Measurements from ENCODE around the gene CEP72. TPM values are rescaled to one million over a fixed set of nuclear protein-coding genes. Genes with fewer than 3 reads are reported as not detected.
A peak's percentile ranks its signal among the peaks of the same experiment; 100 is the strongest.

Gene CEP72, protein sequence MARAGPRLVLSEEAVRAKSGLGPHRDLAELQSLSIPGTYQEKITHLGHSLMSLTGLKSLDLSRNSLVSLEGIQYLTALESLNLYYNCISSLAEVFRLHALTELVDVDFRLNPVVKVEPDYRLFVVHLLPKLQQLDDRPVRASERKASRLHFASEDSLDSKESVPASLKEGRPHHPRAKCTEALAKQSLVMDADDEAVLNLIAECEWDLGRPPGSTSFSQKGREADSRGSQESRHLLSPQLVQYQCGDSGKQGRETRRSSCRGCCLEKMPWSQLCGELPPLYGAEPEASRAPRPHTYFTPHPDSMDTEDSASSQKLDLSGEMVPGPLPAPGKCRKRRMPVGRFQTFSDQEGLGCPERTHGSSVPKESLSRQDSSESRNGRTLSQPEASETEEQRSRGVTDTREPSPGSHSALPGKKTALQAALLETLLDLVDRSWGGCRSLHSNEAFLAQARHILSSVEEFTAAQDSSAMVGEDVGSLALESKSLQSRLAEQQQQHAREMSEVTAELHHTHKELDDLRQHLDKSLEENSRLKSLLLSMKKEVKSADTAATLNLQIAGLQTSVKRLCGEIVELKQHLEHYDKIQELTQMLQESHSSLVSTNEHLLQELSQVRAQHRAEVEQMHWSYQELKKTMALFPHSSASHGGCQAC
- polyA plus RNA-seq (2013) = 3.8 TPM

DNA sequence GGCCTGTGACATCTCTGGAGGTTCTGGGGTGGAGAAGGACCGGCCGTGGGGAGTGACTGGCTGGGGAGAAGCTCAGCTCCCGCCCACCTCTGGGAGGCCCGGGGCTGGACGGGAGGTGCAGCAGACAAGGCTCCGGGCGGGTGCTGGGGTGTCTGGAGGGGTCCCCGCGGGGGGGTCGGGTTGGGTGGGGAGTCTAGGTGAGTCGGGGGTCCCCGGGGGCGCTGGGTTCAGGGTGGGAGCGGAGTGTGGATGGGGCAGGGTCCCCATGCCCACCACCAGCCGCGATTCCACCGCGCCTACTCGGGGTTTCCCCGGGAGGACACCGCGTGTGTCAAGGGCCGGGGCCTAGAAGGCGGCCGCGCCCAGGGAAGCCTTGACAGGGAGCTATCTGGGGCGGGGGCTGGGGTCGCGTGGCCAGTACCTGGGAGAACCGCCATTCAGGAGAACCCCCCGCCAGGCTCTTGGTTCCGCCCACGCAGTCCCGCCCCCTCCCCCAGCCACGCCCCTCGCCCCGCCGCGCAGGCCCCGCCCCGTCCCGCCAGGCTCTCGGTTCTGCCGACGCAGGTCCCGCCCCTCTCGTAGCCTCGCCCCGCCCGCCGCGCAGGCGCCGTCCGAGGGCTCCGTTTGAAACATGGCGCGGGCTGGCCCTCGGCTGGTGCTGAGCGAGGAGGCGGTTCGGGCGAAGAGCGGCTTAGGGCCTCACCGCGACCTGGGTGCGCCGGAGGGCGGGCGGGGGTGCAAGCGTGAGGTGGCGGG is at the start of gene CEP72:
Gene CEP72 (plus strand): TSS at position 610 of the 756 bp plus-strand sequence. CDS start 22 bp downstream, at position 632.
- POLR2A ChIA-PET = no interaction called here

DNA sequence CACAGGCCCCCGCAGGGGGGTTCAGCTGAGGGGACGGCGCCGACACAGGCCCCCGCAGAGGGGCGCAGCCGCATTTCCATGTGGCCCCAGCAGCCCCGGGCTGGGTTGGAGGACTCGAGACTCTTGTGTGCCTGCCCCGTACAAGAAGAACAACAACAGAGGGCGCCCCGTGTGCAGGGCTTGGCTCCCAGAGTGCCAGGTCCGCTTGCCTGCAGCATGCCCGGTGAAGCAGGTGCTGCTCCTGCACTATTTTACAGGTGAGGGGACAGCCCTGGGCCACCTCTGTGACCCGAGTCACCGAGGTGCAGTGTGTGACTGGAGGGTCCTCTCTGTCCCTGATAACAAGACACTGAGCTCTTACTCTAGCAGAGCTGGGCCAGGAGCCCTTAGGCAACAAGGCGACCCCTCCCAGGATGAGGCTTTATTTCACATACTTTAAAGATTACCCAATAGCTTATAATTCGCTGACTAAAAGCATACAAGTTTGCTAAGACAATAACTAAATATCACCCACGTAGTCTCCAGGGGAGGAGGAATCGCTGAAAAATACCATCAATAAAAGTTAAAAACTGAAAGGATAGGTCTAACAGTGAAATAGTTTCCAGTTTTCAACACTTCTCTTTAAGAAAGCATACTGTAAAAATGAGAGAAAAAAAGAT is 46.2 kb upstream of the CEP72 start:
- no peak for DNase-seq
- no peak overlapping the region for H3K27ac ChIP-seq (ENCODE audit: insufficient read depth in 1 of 2, low read depth in 1 of 2, low read length in 2 of 2, poor library complexity in 1 of 2, severe bottlenecking in 2 of 2)
- no peaks in the 10 kb centered on the region for H3K4me1 ChIP-seq (ENCODE audit: control extremely low read depth in 1 of 4, control insufficient read depth in 4 of 4, insufficient read depth in 4 of 4, low read length in 3 of 4)
- peaks cover 8 to 53% (median 19%) of the 10 kb centered on the region in 5 experiments for H3K27me3 ChIP-seq (replicated peaks in 2 of 5; ENCODE audit: control insufficient read depth in 4 of 5, insufficient read depth in 5 of 5, low read length in 4 of 5)
- peaks cover 3 to 23% (median 6%) of the 10 kb centered on the region in 5 experiments for H3K9me3 ChIP-seq (ENCODE audit: control extremely low read depth in 1 of 5, control insufficient read depth in 4 of 5, insufficient read depth in 2 of 5, low read depth in 1 of 5, low read length in 4 of 5)
- POLR2A ChIA-PET = no interaction called here
- no peaks in the 10 kb centered on the region for H3K36me3 ChIP-seq (ENCODE audit: control insufficient read depth in 4 of 4, insufficient read depth in 4 of 4, low read length in 3 of 4)
- CTCF ChIA-PET = no interaction called here
- 31% methylated on average over 16 of the region's 20 CpGs for whole genome bisulfite sequencing (ENCODE audit: insufficient coverage)
- H3K4me3 ChIP-seq (ENCODE audit: control insufficient read depth in 1 of 7, extremely low read depth in 1 of 7, insufficient read depth in 4 of 7, low read depth in 2 of 7, low read length in 6 of 7) = no peak overlapping the region

More for the DNA sequence above, at the start of gene CEP72:
- Histone ChIP-seq H3K36me3 (ENCODE audit: control insufficient read depth in 4 of 4, insufficient read depth in 4 of 4, low read length in 3 of 4) (peaks cover 0 to 5% (median 3%) of the 10 kb centered on the region in 4 experiments), H3K4me3 (ENCODE audit: control insufficient read depth in 1 of 7, extremely low read depth in 1 of 7, insufficient read depth in 4 of 7, low read depth in 2 of 7, low read length in 6 of 7) (peak within 1 kb of the TSS; percentile 45 to 89 (median 75)), H3K9me3 (ENCODE audit: control extremely low read depth in 1 of 5, control insufficient read depth in 4 of 5, insufficient read depth in 2 of 5, low read depth in 1 of 5, low read length in 4 of 5) (peaks cover 0 to 4% (median 1%) of the 10 kb centered on the region in 5 experiments), H3K4me1 (ENCODE audit: control extremely low read depth in 1 of 4, control insufficient read depth in 4 of 4, insufficient read depth in 4 of 4, low read length in 3 of 4) (peaks cover 2 to 14% (median 5%) of the 10 kb centered on the region in 4 experiments), H3K27ac (ENCODE audit: insufficient read depth in 1 of 2, low read depth in 1 of 2, low read length in 2 of 2, poor library complexity in 1 of 2, severe bottlenecking in 2 of 2) (peak within 1 kb of the TSS in 1 of 2 experiments; percentile 57), H3K27me3 (replicated peaks in 2 of 5; ENCODE audit: control insufficient read depth in 4 of 5, insufficient read depth in 5 of 5, low read length in 4 of 5) (peaks cover 0 to 11% (median 0%) of the 10 kb centered on the region in 5 experiments)
- WGBS (ENCODE audit: insufficient coverage) = 0% methylated on average over 24 of the region's 72 CpGs
- peak; percentile 82 to 88 (median 88) for DNase-seq
- CTCF ChIA-PET = interaction anchor here (1.1 kb wide), 1 partner anchor 67 kb away, joined by 4 read pairs; no protein-coding TSS in a partner anchor

GRCh38 chr5:566636-567309 is 45.4 kb upstream of the CEP72 start:
- DNase-seq = no peak
- Histone ChIP-seq H3K4me3 (ENCODE audit: control insufficient read depth in 1 of 7, extremely low read depth in 1 of 7, insufficient read depth in 4 of 7, low read depth in 2 of 7, low read length in 6 of 7) (no peak overlapping the region), H3K27me3 (replicated peaks in 2 of 5; ENCODE audit: control insufficient read depth in 4 of 5, insufficient read depth in 5 of 5, low read length in 4 of 5) (peaks cover 8 to 51% (median 16%) of the 10 kb centered on the region in 5 experiments), H3K4me1 (ENCODE audit: control extremely low read depth in 1 of 4, control insufficient read depth in 4 of 4, insufficient read depth in 4 of 4, low read length in 3 of 4) (no peaks in the 10 kb centered on the region), H3K27ac (ENCODE audit: insufficient read depth in 1 of 2, low read depth in 1 of 2, low read length in 2 of 2, poor library complexity in 1 of 2, severe bottlenecking in 2 of 2) (no peak overlapping the region), H3K36me3 (ENCODE audit: control insufficient read depth in 4 of 4, insufficient read depth in 4 of 4, low read length in 3 of 4) (no peaks in the 10 kb centered on the region), H3K9me3 (ENCODE audit: control extremely low read depth in 1 of 5, control insufficient read depth in 4 of 5, insufficient read depth in 2 of 5, low read depth in 1 of 5, low read length in 4 of 5) (peaks cover 3 to 18% (median 6%) of the 10 kb centered on the region in 5 experiments)
- 97% methylated on average over 12 of the region's 16 CpGs for WGBS (ENCODE audit: insufficient coverage)
- POLR2A ChIA-PET = no interaction called here
- CTCF ChIA-PET = no interaction called here

GRCh38 chr5:567664-568060 is 44.5 kb upstream of the CEP72 start:
- WGBS (ENCODE audit: insufficient coverage) = 88% methylated on average over 12 of the region's 13 CpGs
- DNase-seq = no peak
- Histone ChIP-seq H3K27me3 (replicated peaks in 2 of 5; ENCODE audit: control insufficient read depth in 4 of 5, insufficient read depth in 5 of 5, low read length in 4 of 5) (peaks cover 8 to 56% (median 16%) of the 10 kb centered on the region in 5 experiments), H3K36me3 (ENCODE audit: control insufficient read depth in 4 of 4, insufficient read depth in 4 of 4, low read length in 3 of 4) (no peaks in the 10 kb centered on the region), H3K27ac (ENCODE audit: insufficient read depth in 1 of 2, low read depth in 1 of 2, low read length in 2 of 2, poor library complexity in 1 of 2, severe bottlenecking in 2 of 2) (no peak overlapping the region), H3K4me3 (ENCODE audit: control insufficient read depth in 1 of 7, extremely low read depth in 1 of 7, insufficient read depth in 4 of 7, low read depth in 2 of 7, low read length in 6 of 7) (no peak overlapping the region), H3K9me3 (ENCODE audit: control extremely low read depth in 1 of 5, control insufficient read depth in 4 of 5, insufficient read depth in 2 of 5, low read depth in 1 of 5, low read length in 4 of 5) (peaks cover 3 to 18% (median 6%) of the 10 kb centered on the region in 5 experiments), H3K4me1 (ENCODE audit: control extremely low read depth in 1 of 4, control insufficient read depth in 4 of 4, insufficient read depth in 4 of 4, low read length in 3 of 4) (no peaks in the 10 kb centered on the region)
- ChIA-PET CTCF (no interaction called here), POLR2A (no interaction called here)

DNA sequence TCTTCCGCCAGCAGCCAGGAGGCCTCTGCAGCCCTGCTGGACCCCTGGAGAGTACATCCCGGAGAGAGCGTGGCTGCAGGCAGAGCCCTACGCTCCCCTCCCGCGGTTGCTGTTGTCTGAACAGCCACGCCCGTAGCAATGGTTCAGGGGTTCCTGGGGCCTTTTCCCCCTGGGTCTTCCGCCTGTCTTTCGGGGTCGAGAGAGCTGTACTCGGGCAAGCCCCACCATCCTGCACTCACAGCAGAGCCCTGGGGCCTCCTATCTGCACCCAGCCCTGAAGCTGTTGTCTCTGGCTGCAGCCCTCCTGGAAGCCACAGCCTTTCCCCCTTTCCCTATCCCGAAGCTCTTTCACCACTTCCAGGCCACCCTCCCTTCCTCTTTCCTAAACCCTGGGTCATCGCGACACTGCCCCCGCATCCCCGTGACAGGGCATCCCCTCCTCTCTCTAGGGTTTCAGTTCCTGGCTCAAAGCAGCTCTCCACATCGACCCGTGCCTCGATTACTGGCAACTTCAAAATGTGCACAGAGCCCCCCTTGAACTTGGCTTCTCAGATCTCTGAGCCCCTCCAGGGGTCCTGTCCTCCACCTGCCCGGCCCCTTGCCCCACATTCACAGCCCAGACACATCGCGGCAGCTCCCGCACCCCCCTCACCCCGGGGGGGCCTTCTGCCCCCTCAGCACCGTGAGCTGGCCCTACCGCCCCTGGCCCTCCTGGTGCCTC is 43.9 kb upstream of the CEP72 start:
- H3K9me3 ChIP-seq (ENCODE audit: control extremely low read depth in 1 of 5, control insufficient read depth in 4 of 5, insufficient read depth in 2 of 5, low read depth in 1 of 5, low read length in 4 of 5) = peaks cover 3 to 18% (median 6%) of the 10 kb centered on the region in 5 experiments
- CTCF ChIA-PET = no interaction called here
- H3K27me3 ChIP-seq (replicated peaks in 2 of 5; ENCODE audit: control insufficient read depth in 4 of 5, insufficient read depth in 5 of 5, low read length in 4 of 5) = peaks cover 8 to 62% (median 18%) of the 10 kb centered on the region in 5 experiments
- H3K4me3 ChIP-seq (ENCODE audit: control insufficient read depth in 1 of 7, extremely low read depth in 1 of 7, insufficient read depth in 4 of 7, low read depth in 2 of 7, low read length in 6 of 7) = no peak overlapping the region
- no peaks in the 10 kb centered on the region for H3K4me1 ChIP-seq (ENCODE audit: control extremely low read depth in 1 of 4, control insufficient read depth in 4 of 4, insufficient read depth in 4 of 4, low read length in 3 of 4)
- DNase-seq = no peak
- H3K36me3 ChIP-seq (ENCODE audit: control insufficient read depth in 4 of 4, insufficient read depth in 4 of 4, low read length in 3 of 4) = no peaks in the 10 kb centered on the region
- POLR2A ChIA-PET = no interaction called here
- 74% methylated on average over 23 of the region's 27 CpGs for WGBS (ENCODE audit: insufficient coverage)
- no peak overlapping the region for H3K27ac ChIP-seq (ENCODE audit: insufficient read depth in 1 of 2, low read depth in 1 of 2, low read length in 2 of 2, poor library complexity in 1 of 2, severe bottlenecking in 2 of 2)

- Histone ChIP-seq H3K4me1 (ENCODE audit: control extremely low read depth in 1 of 4, control insufficient read depth in 4 of 4, insufficient read depth in 4 of 4, low read length in 3 of 4) (no peaks in the 10 kb centered on the region), H3K36me3 (ENCODE audit: control insufficient read depth in 4 of 4, insufficient read depth in 4 of 4, low read length in 3 of 4) (no peaks in the 10 kb centered on the region), H3K27me3 (replicated peaks in 2 of 5; ENCODE audit: control insufficient read depth in 4 of 5, insufficient read depth in 5 of 5, low read length in 4 of 5) (peaks cover 8 to 68% (median 20%) of the 10 kb centered on the region in 5 experiments), H3K4me3 (ENCODE audit: control insufficient read depth in 1 of 7, extremely low read depth in 1 of 7, insufficient read depth in 4 of 7, low read depth in 2 of 7, low read length in 6 of 7) (no peak overlapping the region), H3K9me3 (ENCODE audit: control extremely low read depth in 1 of 5, control insufficient read depth in 4 of 5, insufficient read depth in 2 of 5, low read depth in 1 of 5, low read length in 4 of 5) (peaks cover 3 to 18% (median 6%) of the 10 kb centered on the region in 5 experiments), H3K27ac (ENCODE audit: insufficient read depth in 1 of 2, low read depth in 1 of 2, low read length in 2 of 2, poor library complexity in 1 of 2, severe bottlenecking in 2 of 2) (no peak overlapping the region)
- no peak for DNase-seq
- ChIA-PET POLR2A (no interaction called here), CTCF (no interaction called here)
- WGBS (ENCODE audit: insufficient coverage) = 91% methylated on average over 6 of the region's 8 CpGs
Measured at GRCh38 chr5:568809-569208, 43.3 kb upstream of the CEP72 start.

Measured in common myeloid progenitor, CD34-positive (primary cell).